IPS-NIHi7 (cell line): Measurements from ENCODE around the gene ATP11B.

Experiments used
- DNase-seq: peaks from one replicate; pipeline ENCODE4 v3.0.0; 2012; ENCODE audit warnings: mixed read lengths; ENCODE audit errors: extremely low spot score

Gene ATP11B

GRCh38 chr3:182792901-182793662, at the start of gene ATP11B:
TSS of gene ATP11B (plus strand) at chr3:182793504. CDS start at chr3:182793760, 256 bp downstream.
- DNase-seq = peak; percentile 81

GRCh38 chr3:182746959-182747358, 46.3 kb upstream of the ATP11B start:
- DNase-seq = no peak

- no peak for DNase-seq
These were observed 38.0 kb upstream of the ATP11B start for GRCh38 chr3:182755308-182755707.

- DNase-seq = no peak
These were observed 37.6 kb upstream of the ATP11B start for GRCh38 chr3:182755712-182756111.

- DNase-seq = no peak
These were observed 32.6 kb upstream of the ATP11B start for GRCh38 chr3:182760576-182761164.

GRCh38 chr3:182763896-182764295, 29.4 kb upstream of the ATP11B start:
- no peak for DNase-seq

GRCh38 chr3:182765287-182765686, 28.0 kb upstream of the ATP11B start:
- no peak for DNase-seq

GRCh38 chr3:182766099-182766498, 27.2 kb upstream of the ATP11B start:
- no peak for DNase-seq

GRCh38 chr3:182768413-182768812, 24.9 kb upstream of the ATP11B start:
- no peak for DNase-seq

GRCh38 chr3:182769673-182770072, 23.6 kb upstream of the ATP11B start:
- DNase-seq = no peak

- DNase-seq = no peak
These were observed 11.2 kb upstream of the ATP11B start for GRCh38 chr3:182782149-182782548.

- DNase-seq = no peak
These were observed 10.2 kb upstream of the ATP11B start for GRCh38 chr3:182783106-182783505.

- no peak for DNase-seq
These were observed 8.8 kb upstream of the ATP11B start for GRCh38 chr3:182784542-182784941.

GRCh38 chr3:182785142-182785541, 8.2 kb upstream of the ATP11B start:
- no peak for DNase-seq

- no peak for DNase-seq
These were observed 7.5 kb upstream of the ATP11B start for GRCh38 chr3:182785756-182786155.

- DNase-seq = no peak
These were observed 6.6 kb upstream of the ATP11B start for GRCh38 chr3:182786564-182787196.

GRCh38 chr3:182787302-182788036, 5.8 kb upstream of the ATP11B start:
- DNase-seq = no peak

GRCh38 chr3:182789371-182789770, 3.9 kb upstream of the ATP11B start:
- no peak for DNase-seq

GRCh38 chr3:182790612-182791011, 2.7 kb upstream of the ATP11B start:
- DNase-seq = no peak

- DNase-seq = peak; percentile 54
These were observed 555 bp downstream of the ATP11B start for GRCh38 chr3:182793663-182794454.
